PC-3 (cell line): ENCODE results near the gene CALHM2.

ENCODE experiments used
- CTCF ChIP-seq: fragments of 300-600 bp; sonication (generic); conservative IDR thresholded peaks from 2 replicates; pipeline ENCODE4 v1.5.1; 2017; ENCODE audit warnings: antibody characterized with exemption, low read depth, mild to moderate bottlenecking, low read length
- EZH2 ChIP-seq: fragments of 300-600 bp; sonication (generic); IDR thresholded peaks from one replicate; pipeline ENCODE4 v1.6.1; 2017; ENCODE audit warnings: antibody characterized with exemption, mild to moderate bottlenecking, low read length; ENCODE audit not compliant: unreplicated experiment

GRCh38 chr10:103457896-103458583 is 5.9 kb upstream of the CALHM2 start:
- TF ChIP-seq EZH2 (no peak), CTCF (no peak)
